Endothelial cell (in vitro differentiated cells): Measurements from ENCODE around the gene EFCAB6. TPM values are rescaled to one million over a fixed set of nuclear protein-coding genes. Genes with fewer than 3 reads are reported as not detected.

Experiments
- DNase-seq: peaks from one replicate; pipeline ENCODE4 v3.0.0; 2021; ENCODE audit warnings: low spot score
- H3K27ac Mint-ChIP-seq: one replicate; pipeline ENCODE4 v1.8.0; 2021; ENCODE audit warnings: mixed read lengths, inconsistent platforms; ENCODE audit not compliant: unreplicated experiment
- H3K27me3 Mint-ChIP-seq: one replicate; pipeline ENCODE4 v1.8.0; 2021; ENCODE audit warnings: mild to moderate bottlenecking, moderate library complexity, mixed read lengths, inconsistent platforms; ENCODE audit not compliant: unreplicated experiment
- H3K36me3 Mint-ChIP-seq: one replicate; pipeline ENCODE4 v1.8.0; 2021; ENCODE audit warnings: mild to moderate bottlenecking, low read depth, mixed read lengths, inconsistent platforms; ENCODE audit not compliant: unreplicated experiment
- H3K4me1 Mint-ChIP-seq: one replicate; pipeline ENCODE4 v1.8.0; 2021; ENCODE audit warnings: mild to moderate bottlenecking, mixed read lengths, inconsistent platforms; ENCODE audit not compliant: unreplicated experiment
- H3K4me3 Mint-ChIP-seq: one replicate; pipeline ENCODE4 v1.8.0; 2021; ENCODE audit warnings: mild to moderate bottlenecking, mixed read lengths, inconsistent platforms; ENCODE audit not compliant: unreplicated experiment
- H3K9me3 Mint-ChIP-seq: one replicate; pipeline ENCODE4 v1.8.0; 2021; ENCODE audit warnings: mixed read lengths, inconsistent platforms; ENCODE audit not compliant: unreplicated experiment
- CTCF ChIP-seq: fragments of 200-600 bp; sonication (generic); IDR thresholded peaks from one replicate; pipeline ENCODE4 v1.5.0; 2021; ENCODE audit warnings: antibody characterized with exemption; ENCODE audit not compliant: unreplicated experiment
- total RNA-seq: library from RNA; stranded (reverse); fragmentation: NEBNext Ultra II Directional; extraction: Animal tissue kit (Norgen Biotek cat#: 25700); gene quantifications from one replicate; pipeline ENCODE4 v1.2.1, GENCODE V29; 2021; ENCODE audit not compliant: unreplicated experiment

Gene EFCAB6
- total RNA-seq, 1 donor from 2014 or later, result 0.69 TPM

DNA sequence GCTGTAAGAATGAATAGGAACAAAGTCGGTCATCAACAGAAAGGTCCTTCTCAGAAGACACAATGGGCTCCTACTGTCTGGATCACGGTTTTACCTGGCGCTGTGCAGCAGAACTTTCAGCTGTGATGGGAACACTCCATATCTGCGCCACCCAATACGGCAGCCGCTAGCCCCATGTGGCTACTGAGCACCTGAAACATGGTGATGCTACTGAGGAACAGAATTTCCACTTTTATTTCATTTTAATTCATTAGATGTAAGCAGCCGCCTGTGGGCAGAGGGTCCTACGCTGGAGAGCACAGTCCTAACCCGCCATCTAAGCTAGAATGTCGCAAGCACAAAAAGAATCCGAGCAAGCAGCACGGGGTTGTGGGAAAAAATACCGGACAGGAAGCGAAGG, 47.5 kb upstream of the EFCAB6 start:
- Mint-ChIP-seq H3K4me3 (no peak overlapping the region), H3K27me3 (peaks cover 2% of the 10 kb centered on the region), H3K27ac (no peak overlapping the region), H3K4me1 (peaks cover 36% of the 10 kb centered on the region), H3K9me3 (no peaks in the 10 kb centered on the region), H3K36me3 (peaks cover 12% of the 10 kb centered on the region)
- no peak for TF ChIP-seq CTCF
- no peak for DNase-seq

GRCh38 chr22:43859176-43859575, 47.1 kb upstream of the EFCAB6 start:
- peaks cover 12% of the 10 kb centered on the region for H3K36me3 Mint-ChIP-seq
- no peak for DNase-seq
- H3K27me3 Mint-ChIP-seq, result peaks cover 2% of the 10 kb centered on the region
- peak overlapping the region; percentile 21 for H3K4me3 Mint-ChIP-seq
- no peak overlapping the region for H3K27ac Mint-ChIP-seq
- peaks cover 36% of the 10 kb centered on the region for H3K4me1 Mint-ChIP-seq
- H3K9me3 Mint-ChIP-seq, result no peaks in the 10 kb centered on the region
- TF ChIP-seq CTCF, result no peak

DNA sequence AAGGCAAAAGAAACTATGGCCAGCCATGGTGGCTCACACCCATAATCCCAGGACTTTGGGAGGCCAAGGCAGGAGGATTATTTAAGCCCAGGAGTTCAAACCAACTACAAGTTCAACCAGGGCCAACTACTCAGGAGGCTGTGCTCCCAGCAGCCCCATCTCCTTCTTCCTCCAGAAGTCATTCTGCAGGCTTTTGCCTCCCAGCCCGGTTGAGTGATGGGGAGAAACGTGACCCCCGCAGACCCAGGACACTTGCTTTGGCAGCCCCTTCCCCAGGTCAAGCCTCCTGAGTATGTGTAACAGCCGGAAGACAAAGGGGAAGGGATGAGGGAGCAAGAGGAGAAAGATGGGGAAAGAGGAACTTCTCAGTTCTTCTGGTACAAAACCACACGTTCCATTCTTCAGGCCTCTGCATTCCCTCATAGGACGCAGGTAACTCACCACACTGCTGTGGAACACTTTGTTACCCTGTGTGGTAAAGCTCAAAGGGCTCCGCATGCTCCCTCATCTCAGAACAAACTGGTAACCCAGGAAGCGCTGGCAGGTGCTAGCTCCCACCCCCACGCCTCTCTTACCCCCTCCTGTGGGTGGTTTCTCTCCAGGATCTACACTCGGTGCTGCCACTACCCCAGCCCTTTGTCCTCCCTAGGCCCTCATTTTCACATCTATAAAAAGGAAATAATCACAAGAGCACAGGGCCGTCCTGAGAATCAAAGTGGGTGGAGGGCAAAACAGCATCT, 46.2 kb upstream of the EFCAB6 start:
- H3K36me3 Mint-ChIP-seq, result peaks cover 12% of the 10 kb centered on the region
- H3K4me3 Mint-ChIP-seq, result no peak overlapping the region
- H3K4me1 Mint-ChIP-seq, result peaks cover 40% of the 10 kb centered on the region
- peaks cover 5% of the 10 kb centered on the region for H3K27me3 Mint-ChIP-seq
- DNase-seq, result no peak
- no peak overlapping the region for H3K27ac Mint-ChIP-seq
- TF ChIP-seq CTCF, result no peak
- no peaks in the 10 kb centered on the region for H3K9me3 Mint-ChIP-seq

GRCh38 chr22:43857367-43857766, 45.3 kb upstream of the EFCAB6 start:
- no peak overlapping the region for H3K27ac Mint-ChIP-seq
- peaks cover 12% of the 10 kb centered on the region for H3K36me3 Mint-ChIP-seq
- peaks cover 49% of the 10 kb centered on the region for H3K4me1 Mint-ChIP-seq
- H3K9me3 Mint-ChIP-seq, result no peaks in the 10 kb centered on the region
- no peak for TF ChIP-seq CTCF
- no peak for DNase-seq
- peaks cover 7% of the 10 kb centered on the region for H3K27me3 Mint-ChIP-seq
- no peak overlapping the region for H3K4me3 Mint-ChIP-seq

GRCh38 chr22:43855431-43855830, 43.3 kb upstream of the EFCAB6 start:
- Mint-ChIP-seq H3K4me3 (no peak overlapping the region), H3K4me1 (peaks cover 61% of the 10 kb centered on the region), H3K36me3 (peaks cover 12% of the 10 kb centered on the region), H3K27ac (no peak overlapping the region), H3K27me3 (peaks cover 7% of the 10 kb centered on the region), H3K9me3 (no peaks in the 10 kb centered on the region)
- DNase-seq, result no peak
- no peak for TF ChIP-seq CTCF
